HTERT RPE-1 (cell line): ENCODE data around the gene SNX30.

Experiments
- in situ Hi-C: fragments of 300-500 bp; cut with MboI; formaldehyde crosslinking; loops from 4 replicates; pipeline ENCODE4 v1.14.3; 2020; ENCODE audit warnings: low sequenced_read_pairs

Gene SNX30

GRCh38 chr9:112873773-112874405 is 123.3 kb downstream of the SNX30 start:
- in situ Hi-C loops, result no loop called here

- in situ Hi-C loops, result no loop called here
These were observed 128.2 kb downstream of the SNX30 start for GRCh38 chr9:112878752-112879151.

DNA sequence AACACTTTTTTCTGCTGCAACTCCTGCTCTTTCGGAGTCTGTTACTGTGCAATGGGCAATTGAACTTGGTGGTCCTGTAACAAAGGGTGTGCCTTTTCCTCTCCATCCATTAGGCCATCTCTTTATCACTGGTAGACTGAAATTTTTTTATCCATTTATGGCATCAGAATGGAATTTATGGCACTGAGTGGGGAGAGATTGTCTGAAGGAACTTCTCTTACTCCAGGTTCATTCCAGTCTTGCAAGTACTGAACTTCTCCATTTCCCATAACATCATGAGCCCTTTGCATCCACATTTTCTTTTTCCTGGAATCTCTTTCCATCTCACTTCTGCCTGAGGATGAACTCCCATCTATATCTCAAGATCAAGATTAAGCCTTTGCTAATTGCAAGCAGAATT is 130.1 kb downstream of the SNX30 start:
- in situ Hi-C loops, result no loop called here

GRCh38 chr9:112881331-112881730 is 130.8 kb downstream of the SNX30 start:
- in situ Hi-C loops, result no loop called here

DNA sequence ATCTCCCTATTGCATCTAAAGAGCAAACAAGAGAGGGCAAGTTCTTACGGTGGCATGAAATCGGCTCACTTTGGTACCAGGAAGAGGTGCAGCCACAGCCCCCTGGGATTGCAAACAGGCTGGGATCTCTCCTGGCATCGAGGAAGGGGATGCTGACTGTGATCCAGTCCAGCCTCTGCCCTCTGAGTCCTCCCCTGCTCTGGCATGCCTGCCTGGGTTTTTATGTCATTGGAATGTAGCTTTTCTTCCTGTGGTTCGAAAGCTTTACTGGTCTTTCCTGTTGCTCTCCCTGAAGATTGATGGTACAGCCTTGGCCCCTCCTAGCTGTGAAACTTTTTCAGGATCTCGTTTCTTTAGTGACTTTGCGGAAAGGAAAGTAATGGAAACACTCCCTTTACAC is 133.5 kb downstream of the SNX30 start:
- in situ Hi-C loops, result no loop called here

DNA sequence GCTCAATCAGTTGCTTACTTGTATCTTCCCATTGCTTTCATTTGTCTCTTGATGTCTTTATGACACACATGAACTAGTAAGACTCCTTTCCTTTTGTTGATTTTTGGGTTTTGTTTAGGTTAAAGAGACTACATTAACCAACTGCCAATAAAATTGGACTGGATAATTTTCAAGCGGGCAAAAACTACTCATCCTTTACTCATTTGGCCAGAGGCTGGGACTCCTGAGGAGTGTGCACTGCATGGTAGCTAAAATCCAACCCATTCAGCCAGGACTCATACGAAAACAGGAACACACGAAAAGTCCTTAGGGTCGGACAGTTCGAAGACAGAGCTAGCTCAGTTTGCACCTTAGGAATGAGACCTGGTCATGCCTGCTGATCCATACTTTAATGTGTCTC is 134.2 kb downstream of the SNX30 start:
- in situ Hi-C loops, result no loop called here

DNA sequence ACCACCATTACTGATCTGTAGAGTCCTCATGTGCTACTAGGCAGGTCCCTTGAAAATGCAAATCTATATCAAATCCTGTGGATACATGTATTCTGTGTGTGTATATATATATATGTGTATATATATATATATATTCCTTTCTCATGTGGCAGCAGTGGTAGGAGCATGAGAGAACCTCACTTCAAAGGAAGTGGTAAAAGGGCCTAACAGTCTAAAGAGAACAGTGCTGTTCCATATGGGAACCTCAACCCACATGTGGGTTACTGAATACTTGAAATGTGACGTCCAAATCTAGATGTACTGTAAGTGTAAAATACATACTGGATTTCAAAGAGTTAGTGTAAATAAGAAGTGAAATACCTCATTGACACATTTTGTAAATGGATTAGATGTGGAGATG is 134.8 kb downstream of the SNX30 start:
- in situ Hi-C loops, result no loop called here

GRCh38 chr9:112886351-112886750 is 135.8 kb downstream of the SNX30 start:
- in situ Hi-C loops, result no loop called here

DNA sequence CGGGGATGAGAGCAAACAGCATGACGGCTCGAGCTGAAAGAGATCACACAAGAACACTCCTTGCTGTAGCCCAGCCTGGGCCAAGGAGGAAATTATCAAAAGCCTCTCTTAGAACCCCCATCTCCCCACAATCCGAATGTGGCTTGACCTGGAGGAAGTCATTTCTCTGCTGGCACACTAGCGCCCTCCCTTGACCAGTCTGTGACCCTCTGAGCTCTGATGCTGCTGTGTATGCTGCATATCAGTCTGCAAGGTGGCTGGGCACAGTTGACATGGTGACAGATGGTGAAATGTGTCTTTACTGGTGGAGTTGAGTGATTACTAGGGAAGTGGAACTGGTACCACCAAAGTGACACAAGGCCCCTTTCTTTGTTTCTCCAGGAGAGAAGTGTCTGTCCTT is 136.8 kb downstream of the SNX30 start:
- in situ Hi-C loops, result no loop called here

DNA sequence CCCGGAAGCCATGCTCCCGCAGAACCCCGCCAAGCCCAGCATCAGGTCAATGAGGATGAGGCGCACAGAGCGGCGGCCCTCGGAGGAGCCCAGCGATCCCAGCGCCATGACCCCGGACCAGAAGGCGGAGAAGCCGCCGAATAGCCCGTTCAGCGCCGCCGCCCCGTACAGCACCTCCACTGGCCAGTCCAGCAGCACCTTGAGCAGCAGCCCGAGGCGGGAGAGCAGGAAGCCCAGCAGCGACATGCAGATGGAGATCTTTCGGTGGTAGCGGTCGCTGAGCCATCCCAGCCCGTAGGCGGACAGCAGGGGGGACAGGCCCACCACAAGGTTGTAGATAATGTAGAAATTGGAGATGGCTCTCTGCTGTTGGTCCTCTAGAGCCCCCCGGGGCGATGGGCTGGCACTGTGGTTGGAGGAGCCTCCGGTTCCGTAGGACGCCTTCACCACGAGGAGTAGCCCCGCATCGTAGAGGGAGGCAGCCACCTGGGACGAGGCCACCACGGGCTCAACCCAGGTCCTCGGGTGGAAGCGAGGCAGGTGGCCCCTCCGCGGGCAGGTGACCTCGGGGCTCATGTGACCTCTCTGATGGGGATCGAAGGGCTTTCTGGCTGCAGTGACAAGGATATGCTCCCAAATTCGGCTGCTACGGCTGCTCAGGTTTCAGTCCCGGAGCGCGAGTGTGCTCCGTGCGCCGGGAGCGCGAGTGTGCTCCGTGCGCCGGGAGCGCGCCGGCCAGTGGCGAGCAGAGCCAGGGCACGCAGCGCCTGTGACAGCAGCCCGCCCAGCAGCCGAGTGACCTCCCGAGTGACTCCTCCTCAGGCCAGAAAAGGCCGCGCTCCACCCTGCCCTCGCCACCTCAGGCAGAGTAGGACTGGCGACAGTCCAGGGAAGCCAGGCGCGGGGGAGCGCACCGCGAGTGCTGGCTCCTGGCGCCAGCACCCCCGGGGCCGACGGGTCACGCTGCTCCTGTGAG is 139.8 kb downstream of the SNX30 start, which contains the start of gene SLC46A2:
Gene SLC46A2, minus strand, starts transcription at position 771 of the 976 bp plus-strand sequence. Its CDS starts 195 bp downstream, at position 576.
- in situ Hi-C loops, result no loop called here

DNA sequence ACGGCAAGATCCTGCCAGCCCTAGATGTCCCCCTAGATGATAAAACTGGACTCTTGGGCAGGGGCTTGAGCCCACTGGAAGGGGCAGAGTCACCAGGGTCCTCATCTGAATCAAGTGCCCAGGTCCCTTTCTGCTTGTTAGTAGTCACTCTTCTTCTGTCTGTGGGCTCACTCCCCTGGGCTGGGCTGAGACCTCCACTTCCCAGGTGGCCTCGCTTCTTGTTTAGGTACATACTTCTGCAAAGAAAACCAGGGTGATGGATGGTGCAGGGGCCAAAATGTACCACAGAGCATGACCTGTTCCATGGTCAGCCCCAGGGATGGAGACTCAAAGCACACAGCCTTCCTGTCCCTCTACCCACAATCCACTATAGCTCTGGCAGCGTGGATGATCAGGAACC is 141.0 kb downstream of the SNX30 start:
- in situ Hi-C loops, result no loop called here

GRCh38 chr9:112892981-112893380 is 142.4 kb downstream of the SNX30 start:
- in situ Hi-C loops, result no loop called here

- in situ Hi-C loops, result no loop called here
These were observed 143.5 kb downstream of the SNX30 start for GRCh38 chr9:112894041-112894440.

DNA sequence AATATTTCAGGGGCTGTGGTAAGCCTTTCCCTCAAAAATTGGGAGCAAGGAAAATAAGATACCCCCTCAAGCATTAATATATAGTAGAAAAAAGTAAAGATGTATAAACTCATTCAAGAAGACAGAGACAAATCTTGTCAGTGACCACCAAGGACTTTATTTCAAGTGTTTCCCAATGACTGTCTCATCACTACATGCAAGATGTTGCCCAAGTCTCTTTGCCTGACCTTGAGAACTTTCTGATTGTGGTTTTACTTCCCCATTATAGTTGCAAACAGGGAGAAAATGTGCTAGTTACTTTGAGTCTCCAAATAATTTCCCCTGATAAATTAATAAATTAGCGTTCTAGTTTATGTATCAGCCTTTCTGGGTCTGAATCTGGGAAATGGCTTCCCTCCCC is 144.1 kb downstream of the SNX30 start:
- in situ Hi-C loops, result no loop called here

- in situ Hi-C loops, result no loop called here
These were observed 145.6 kb downstream of the SNX30 start for GRCh38 chr9:112896131-112896530.

DNA sequence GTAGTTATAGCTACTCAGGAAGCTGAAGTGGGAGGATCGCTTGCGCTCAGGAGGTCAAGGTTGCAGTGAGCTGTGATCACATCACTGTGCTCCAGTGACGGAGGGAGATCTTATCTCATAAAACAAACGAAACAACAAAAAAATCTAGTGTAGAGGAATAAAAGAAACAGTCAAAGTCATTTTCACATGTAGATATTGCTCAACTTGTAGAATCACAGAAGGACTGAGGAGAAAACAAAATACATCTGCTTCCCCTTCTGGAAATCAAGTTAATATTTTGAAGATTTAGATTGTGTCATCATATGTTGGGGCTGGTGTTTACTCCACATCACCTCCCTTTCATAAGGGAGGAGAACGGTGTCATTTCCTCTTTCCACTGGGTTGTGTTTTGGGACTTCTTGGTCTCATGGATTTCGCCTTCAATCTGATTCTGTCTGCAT is 148.3 kb downstream of the SNX30 start:
- in situ Hi-C loops, result no loop called here

DNA sequence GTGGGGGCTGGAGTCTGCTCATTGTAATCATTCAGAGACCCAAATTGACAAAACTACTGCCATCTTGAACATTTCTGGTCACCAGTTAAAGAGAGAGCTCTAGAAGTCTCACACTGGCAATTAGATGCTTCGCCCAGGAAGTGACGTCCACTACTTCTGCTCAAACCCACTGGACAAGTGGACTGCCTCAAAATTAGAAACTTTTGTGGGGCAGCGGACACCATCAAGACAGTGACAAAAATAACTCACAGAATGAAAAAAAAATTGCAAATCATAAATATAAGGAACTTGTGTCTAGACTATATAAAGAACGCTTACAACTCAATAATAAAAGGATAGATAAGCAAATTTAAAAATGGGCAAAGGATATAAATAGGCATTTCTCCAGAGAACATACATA is 149.9 kb downstream of the SNX30 start:
- in situ Hi-C loops, result no loop called here

DNA sequence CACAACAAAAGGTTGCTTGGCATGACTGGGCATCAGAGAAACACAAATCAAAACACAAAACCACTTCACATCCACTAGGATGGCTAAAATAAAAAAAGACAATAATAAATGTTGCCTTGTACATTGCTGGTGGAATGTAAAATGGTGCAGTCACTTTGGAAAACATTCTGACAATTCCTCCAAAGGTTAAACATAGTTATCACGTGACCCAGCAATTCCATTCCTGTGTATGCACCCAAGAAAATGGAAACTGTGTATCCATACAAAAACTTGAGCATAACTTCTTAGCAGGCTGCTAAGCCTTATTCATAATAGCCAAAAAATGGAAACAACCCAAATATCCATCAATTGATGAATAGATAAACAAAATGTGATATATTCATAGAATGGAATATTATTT is 150.3 kb downstream of the SNX30 start:
- in situ Hi-C loops, result no loop called here

DNA sequence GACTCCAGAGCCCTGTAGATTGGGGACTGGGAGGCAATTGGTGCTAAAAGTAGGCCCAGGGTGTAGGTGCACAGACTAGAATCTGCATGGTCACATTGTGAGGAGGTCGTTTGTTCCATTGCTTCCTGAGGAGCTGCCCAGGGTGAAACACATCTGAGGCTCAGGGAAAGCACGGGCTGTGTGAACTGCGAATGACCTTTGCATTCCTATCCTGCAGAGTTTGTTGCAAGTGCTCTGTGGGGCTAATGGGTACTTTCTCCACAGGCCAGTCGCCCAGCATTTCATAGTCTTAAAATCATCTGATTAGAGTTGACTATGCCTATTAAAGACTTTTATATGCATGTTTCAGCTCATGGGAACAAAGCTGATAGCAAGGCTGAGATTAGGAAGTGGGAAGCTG is 154.5 kb downstream of the SNX30 start:
- in situ Hi-C loops, result no loop called here

DNA sequence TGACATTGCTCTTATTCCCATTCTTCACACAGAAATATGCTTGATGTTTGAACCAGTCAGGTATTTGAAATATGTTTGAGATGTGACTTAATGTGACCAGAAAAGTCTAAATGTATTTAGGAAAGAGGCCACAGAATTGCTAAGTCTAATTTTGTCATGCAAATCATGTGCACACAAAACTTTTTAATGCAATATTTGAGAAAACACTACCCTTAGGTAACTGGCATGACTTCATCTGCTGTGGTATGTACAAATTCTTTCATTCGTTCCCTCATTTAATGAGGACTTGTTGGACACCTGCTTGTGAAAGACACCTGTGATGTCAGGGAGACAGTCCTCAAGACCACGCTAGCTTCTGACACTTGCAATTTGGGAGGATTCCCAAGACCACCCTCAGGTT is 161.2 kb downstream of the SNX30 start:
- in situ Hi-C loops, result no loop called here

DNA sequence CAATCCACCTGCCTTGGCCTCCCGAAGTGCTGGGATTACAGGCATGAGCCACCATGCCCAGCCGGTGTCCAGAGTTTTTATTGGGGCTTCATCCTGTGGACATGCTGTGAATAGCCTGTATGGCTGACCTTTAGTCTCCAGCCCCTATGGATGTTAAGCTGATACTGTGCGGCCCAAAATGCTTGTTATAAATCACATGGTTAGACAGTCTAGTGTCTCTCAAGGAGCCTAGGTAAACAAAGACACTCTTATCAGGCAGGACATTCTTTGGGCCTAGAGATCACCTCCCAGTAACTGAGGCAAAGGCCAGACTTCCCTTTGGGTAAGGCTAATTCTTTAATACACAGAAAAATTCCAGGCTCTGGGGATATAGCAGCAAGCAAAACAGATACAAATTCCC is 162.1 kb downstream of the SNX30 start:
- in situ Hi-C loops, result no loop called here

GRCh38 chr9:112913326-112913725 is 162.8 kb downstream of the SNX30 start:
- in situ Hi-C loops, result no loop called here
